ENCODE results near the gene TMEM131.
A peak's percentile ranks its signal among the peaks of the same experiment; 100 is the strongest.
"Not testable (repeated sequence)": the region's sequence is repeated elsewhere in the genome, so short reads cannot be mapped to it uniquely, and the experiment has no call there.

TMEM131 gene, protein sequence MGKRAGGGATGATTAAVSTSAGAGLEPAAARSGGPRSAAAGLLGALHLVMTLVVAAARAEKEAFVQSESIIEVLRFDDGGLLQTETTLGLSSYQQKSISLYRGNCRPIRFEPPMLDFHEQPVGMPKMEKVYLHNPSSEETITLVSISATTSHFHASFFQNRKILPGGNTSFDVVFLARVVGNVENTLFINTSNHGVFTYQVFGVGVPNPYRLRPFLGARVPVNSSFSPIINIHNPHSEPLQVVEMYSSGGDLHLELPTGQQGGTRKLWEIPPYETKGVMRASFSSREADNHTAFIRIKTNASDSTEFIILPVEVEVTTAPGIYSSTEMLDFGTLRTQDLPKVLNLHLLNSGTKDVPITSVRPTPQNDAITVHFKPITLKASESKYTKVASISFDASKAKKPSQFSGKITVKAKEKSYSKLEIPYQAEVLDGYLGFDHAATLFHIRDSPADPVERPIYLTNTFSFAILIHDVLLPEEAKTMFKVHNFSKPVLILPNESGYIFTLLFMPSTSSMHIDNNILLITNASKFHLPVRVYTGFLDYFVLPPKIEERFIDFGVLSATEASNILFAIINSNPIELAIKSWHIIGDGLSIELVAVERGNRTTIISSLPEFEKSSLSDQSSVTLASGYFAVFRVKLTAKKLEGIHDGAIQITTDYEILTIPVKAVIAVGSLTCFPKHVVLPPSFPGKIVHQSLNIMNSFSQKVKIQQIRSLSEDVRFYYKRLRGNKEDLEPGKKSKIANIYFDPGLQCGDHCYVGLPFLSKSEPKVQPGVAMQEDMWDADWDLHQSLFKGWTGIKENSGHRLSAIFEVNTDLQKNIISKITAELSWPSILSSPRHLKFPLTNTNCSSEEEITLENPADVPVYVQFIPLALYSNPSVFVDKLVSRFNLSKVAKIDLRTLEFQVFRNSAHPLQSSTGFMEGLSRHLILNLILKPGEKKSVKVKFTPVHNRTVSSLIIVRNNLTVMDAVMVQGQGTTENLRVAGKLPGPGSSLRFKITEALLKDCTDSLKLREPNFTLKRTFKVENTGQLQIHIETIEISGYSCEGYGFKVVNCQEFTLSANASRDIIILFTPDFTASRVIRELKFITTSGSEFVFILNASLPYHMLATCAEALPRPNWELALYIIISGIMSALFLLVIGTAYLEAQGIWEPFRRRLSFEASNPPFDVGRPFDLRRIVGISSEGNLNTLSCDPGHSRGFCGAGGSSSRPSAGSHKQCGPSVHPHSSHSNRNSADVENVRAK (N-terminal part only)

DNA sequence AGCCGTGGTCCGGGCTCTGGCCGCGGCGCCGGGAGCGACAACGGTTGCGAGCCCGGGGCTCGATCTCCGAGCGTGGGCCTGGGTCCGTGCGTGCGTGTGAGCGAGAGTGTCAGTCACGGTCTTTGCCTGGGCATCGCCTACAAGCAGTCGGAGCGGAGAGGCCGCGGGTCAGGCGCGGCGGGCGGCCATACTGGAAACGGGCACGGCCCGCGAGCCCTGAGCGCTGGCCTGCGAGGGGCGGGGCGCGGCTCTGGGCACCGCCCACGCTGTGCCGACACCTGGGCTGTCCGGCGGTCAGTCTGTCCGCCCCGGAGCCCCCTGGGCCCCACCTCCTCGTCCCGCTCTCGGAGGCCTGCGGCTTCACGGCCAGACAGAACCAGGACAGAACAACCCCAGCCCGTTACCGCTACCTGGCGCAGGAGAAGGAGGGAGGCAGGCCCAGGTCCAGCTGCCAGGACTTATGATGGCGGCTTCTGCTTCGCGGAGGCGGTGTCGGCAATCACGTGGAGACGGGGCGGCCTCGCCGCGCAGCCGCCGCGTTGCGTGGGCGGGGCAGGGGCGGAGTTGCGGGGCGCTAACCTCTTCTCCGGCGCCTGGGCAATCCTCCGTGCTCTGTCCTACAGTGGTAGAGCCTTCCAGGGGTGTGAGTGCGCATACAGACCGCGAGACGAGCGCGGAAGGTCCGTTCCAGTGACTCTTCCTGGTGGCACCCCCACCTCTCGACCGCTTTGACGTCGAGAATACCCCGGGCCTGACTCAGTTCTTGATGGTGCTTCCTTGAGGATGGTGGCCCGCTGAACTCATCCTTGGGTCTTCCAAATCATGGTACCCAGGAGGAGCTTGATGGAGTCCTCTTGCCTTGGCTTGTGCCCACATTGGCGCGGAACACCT lies at the start of gene TMEM131:
TMEM131 (minus strand) TSS at position 215 of the 891 bp plus-strand sequence. CDS start 286 bp downstream, outside the sequence.
- peak; percentile 84 to 96 for DNase-seq

GRCh38 chr2:98044730-98045129 lies 49.0 kb upstream of the TMEM131 start:
- not testable (repeated sequence) for DNase-seq

- no peak for DNase-seq
Observed at GRCh38 chr2:98043101-98043500, 47.4 kb upstream of the TMEM131 start.

DNA sequence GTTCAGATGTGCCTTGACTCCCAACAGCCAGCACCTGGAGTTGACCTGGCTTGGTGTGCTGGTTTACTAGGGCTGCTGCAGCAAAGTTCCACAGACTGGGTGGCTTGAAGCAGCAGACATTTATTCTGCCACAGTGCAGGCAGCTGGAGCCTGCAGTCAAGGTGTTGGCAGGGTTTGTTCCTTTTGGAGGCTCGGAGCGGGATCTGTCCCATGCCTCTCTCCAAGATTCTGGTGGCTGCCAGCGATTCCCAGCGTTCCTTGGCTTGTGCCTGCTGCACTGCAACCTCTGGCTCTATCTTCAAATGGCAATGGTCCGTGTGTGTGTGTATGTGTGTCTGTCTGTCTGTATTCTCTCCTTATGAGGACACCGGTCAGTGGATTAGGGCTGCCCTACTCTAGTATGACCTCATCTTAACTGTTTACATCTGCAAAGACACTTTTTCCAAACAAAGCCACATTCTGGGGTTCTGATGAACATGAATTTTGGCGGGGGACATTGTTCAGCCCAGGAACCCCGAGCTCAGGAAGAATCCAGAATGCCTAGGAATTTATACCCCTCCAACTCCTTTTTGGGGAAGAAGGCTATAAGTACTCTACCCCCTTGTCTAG lies 44.7 kb upstream of the TMEM131 start:
- DNase-seq = no peak

GRCh38 chr2:98039085-98039756 lies 43.5 kb upstream of the TMEM131 start:
- DNase-seq = no peak

- no peak for DNase-seq
Observed at GRCh38 chr2:98037666-98038336, 42.1 kb upstream of the TMEM131 start.

DNA sequence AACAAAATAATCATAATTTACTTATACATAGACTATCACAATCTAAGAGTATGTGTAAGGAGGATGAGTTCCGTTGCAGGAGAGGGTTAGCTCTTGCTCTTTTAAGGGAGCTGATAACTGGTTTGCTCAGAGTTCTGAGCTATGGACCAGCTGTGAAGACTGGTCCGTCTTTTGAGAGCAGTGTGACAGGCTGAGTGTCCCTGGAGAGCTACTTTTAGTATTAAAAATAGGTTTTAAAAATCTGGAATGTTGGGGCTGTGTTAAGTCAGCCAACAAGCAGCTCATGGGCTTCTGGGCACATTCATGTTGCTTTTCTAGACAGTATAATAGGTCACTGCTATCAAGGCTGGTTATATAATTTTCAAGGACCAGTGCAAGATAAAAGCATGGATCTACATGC lies 41.5 kb upstream of the TMEM131 start:
- DNase-seq = no peak

DNA sequence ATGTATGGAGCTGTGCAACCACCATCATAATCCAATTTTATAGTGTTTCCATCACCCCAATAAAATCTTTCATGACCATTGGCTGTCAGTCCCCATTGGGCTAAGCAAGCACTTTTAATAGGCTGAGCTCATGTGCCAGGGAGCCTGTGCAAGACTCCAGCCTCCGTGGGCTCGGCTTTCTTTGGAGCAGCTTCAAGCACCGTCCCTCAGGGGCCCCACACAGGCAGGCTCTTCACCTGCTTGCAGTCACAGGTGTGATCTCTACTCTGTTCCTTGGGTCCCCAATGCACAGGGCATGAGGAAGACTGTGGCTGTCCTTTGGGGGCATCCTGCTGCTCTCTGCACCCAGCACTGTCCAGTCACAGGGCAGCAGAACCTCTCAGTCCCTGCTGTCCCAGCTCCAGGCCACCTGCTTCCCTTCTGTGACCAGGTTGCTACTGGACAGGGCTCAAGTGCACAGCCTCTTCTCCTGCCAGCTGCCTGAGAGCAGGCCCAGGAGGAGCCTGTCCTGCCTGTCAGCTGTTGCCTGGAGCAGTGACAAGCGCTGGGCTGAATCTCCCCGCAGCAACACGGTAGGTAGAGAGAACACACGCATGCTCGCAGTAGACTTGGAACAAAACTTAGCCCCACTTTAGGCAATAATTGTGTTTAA lies 40.7 kb upstream of the TMEM131 start:
- no peak for DNase-seq

DNA sequence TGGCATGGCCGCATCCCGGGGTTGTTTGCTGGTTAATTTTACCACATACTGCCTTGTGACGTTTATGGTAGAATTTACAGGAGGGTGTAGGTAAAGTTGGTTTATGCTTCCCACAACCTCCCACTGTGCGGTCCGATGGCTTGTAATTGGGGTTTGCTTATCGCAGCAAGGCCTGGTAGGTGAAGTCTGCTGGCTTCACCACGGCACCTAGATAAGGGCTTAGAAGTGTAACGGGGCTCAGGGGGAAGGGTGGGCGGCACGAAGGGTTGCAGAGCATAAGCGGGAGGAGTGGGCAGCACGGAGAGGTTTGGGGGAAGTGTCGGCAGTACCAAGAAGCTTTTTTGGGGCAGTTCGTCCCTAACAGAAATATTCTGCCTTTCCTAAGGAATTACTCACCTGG lies 39.0 kb upstream of the TMEM131 start:
- no peak for DNase-seq

DNA sequence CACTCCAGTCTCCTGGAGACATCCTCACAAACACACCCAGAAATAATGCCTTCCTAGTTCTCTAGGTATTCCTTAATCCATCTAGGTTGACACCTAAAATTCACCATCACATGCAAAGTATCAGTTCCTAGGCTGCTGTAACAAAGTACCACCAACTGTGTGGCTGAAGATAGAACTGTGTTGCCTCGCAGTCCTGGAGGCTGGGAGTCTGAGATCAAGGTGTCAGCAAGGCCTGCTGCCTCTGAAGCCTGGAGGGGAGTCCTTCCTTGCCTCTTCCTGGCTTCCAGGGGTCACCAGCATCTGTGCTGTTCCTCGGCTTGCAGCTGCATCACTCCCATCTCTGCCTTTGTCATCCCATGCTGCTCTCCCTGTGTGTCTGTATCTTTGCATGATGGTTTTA lies 36.3 kb upstream of the TMEM131 start:
- DNase-seq = no peak

GRCh38 chr2:98029718-98030222 lies 34.0 kb upstream of the TMEM131 start:
- DNase-seq = no peak

DNA sequence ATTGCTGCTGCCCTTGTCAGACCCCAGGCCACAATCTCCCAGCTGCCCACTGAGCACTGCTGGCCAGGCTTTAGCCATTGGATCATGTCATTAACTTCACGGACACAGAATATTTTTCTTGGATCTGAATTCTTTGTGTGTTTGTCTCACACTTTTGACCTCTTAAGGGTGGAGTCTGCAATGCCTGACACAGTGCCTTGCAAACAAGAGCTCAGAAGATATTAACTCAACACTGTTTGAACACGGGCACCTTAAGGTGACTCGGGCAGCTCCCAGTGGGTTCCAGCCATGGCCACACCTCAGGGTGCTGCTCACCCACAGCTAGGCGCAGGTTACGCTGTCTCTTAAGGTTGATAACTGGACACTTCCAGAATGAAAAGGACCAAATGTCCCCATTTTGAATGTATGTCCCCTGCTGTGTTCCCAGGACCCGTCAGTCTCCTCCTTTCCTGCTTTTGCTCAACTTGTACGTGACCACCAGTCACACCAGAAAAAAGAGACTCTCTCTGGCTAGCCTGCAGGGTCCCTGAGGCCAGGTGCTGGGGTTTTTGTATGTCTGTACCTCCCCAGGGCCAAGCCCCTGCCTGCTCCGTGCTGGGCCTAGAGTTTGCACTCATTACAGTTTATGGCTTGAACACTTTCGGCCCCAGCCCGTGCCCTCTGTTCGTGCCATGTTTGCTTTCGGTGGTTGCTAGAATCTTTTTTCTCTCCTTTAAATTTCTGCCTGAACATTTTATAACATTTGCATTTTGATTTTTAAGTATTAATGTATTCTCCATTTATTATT lies 33.4 kb upstream of the TMEM131 start:
- DNase-seq = no peak

- DNase-seq = no peak
Observed at GRCh38 chr2:98028101-98028561, 32.4 kb upstream of the TMEM131 start.

DNA sequence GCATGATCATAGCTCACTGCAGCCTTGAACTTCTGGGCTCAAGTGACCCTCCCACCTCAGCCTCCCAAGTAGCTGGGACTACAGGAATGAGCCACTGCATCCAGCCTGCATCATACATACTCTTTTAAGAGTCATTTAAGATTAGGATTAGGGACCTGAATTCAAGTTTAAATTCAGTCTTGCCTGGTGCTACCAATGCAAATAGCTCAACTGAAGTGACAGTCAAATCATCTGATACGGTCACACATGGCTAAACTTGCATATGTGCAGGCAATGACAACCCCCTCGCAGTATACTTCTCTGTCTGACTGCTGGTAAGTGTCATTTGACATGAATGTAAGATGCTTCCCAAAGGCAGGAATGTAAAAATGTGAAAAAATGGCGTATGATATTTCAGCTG lies 31.8 kb upstream of the TMEM131 start:
- DNase-seq = peak; percentile 6 to 73

DNA sequence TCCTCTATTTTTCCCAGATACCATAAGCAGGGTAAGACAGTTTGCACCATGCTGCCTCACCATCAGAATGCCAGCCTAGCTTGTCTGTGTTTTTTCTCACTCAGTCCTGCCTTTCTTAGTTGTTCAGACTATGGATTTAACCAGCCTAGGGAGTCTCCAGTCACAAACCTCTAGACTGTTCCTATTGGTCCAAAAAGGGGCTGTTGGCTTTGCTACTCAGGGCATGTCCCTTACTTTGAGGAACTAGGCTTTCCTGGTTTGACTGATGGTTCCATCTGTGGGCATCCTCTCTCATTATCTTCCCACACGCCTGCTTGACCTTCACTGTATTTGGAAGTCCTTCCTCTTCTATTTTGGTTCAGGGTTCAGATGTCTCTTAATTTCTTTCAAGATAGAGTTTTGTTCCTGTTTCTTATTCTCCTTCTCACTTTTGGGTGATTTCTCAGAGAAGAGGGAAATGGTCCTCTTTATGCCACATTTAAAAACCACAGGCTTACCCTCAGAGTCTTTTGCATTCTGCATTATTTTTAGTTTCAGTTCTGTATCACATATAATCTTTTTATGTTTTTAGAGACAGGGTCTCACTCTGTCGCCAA lies 31.3 kb upstream of the TMEM131 start:
- DNase-seq = no peak

DNA sequence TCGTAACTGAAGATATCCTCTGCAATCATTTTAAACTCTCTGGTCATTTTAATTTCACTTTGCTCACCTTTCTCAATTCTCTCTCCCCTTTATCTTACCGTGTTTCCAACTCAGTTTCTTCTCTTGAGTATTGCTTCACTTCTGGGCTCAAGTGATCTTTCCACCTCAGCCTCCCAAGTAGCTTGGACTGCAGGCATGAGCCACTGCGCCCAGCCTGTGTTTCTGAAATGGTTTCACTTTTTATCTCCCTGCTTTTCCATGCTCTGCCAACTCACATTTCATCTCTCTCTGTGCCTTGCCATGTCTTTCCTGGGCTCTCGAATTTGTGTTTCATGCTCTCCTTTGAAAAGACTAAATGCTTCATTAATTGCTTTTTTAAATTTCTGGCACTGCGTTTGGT lies 30.5 kb upstream of the TMEM131 start:
- DNase-seq = no peak

DNA sequence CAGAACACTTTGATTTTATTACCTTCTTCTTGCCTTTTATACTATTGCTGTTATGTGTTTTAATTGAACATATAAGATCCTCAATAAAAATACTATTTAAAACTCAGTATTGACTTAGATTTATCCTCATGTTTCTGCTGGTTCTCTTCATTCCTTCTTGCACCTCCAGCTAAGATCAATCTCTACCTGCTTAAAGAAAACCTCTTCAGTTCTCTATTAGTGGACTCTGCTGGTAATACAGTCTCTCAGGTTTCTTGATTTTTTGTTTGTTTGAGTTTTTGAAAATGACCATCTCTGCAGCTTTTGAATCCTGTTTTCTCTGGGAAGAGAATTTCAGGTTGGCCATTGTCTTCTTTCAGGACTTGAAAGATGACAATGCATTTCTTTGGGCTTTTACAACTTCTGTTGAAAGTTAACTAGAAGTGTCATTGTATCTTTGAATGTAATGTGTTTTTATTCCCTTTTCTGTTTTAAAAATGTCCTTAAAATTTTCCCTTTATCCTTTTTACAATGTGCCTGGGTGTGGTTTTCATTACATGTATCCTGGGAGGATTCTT lies 29.8 kb upstream of the TMEM131 start:
- no peak for DNase-seq

DNA sequence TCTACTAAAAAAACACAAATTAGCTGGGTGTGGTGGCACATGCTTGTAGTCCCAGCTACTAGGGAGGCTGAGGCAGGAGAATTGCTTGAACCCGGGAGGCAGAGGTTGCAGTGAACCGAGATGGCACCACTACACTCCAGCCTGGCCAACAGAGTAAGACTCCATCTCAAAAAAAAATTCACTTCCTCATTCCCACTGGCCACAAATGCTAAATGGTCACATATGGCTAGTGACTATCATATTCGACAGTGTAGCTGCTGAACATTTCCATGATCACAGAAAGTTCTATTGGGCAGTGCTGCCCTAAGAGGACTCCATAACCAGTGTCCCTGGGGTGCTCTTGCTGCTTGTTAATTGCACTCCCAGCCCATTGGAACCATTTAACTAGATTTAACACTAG lies 26.3 kb upstream of the TMEM131 start:
- not testable (repeated sequence) for DNase-seq
